Measurements from ENCODE around the gene GRB14.

- TF ChIP-seq GATA2 (IDR thresholded peaks at IDR 0.05; ENCODE audit: low read depth, low read length): no peak
- TF ChIP-seq GATA3 (IDR thresholded peaks at IDR 0.05; ENCODE audit: low read depth, low read length): no peak
Measured at GRCh38 chr2:164453656-164454305, 167.5 kb downstream of the GRB14 start.

Data from SH-SY5Y (cell line).